Measurements from ENCODE around the gene ABHD14A.

- TF ChIP-seq ZFP30 (CRISPR knock-in tag; IDR thresholded peaks at IDR 0.05): no peak
- TF ChIP-seq ESRRG (CRISPR knock-in tag; IDR thresholded peaks at IDR 0.05): no peak
- no peak for TF ChIP-seq TOX (CRISPR knock-in tag; IDR thresholded peaks at IDR 0.05; ENCODE audit: borderline replicate concordance)
- no peak for TF ChIP-seq CREB5 (CRISPR knock-in tag; IDR thresholded peaks at IDR 0.05; ENCODE audit: low read depth)
- no peak for TF ChIP-seq RARB (CRISPR knock-in tag; IDR thresholded peaks at IDR 0.05)
- TF ChIP-seq TSHZ2 (CRISPR knock-in tag; IDR thresholded peaks at IDR 0.05): no peak
- TF ChIP-seq OSR1 (CRISPR knock-in tag; IDR thresholded peaks at IDR 0.05): no peak
- TF ChIP-seq PATZ1 (CRISPR knock-in tag; IDR thresholded peaks at IDR 0.05; ENCODE audit: borderline replicate concordance): no peak
Observed at GRCh38 chr3:52006017-52006819, 31.4 kb downstream of the ABHD14A start.

All from SK-N-SH treated with all-trans-retinoic acid at 6 μM for 48 hours (cell line).